ENCODE results near the gene THOC5.

The THOC5 gene

GRCh38 chr22:29580200-29580810 is 26.7 kb upstream of the THOC5 start:
- peak overlapping the region; percentile 58 for H2BK5ac ChIP-seq (ENCODE audit: low read length)
- H3K4me2 ChIP-seq (ENCODE audit: low read length) = peak overlapping the region; percentile 82
- peak overlapping the region; percentile 60 for H3K4ac ChIP-seq (ENCODE audit: low read depth, low read length)
- peak overlapping the region; percentile 48 for H3K4me3 ChIP-seq (ENCODE audit: low read length)
- peaks cover 4% of the 10 kb centered on the region for H3K79me1 ChIP-seq (ENCODE audit: low read length)
- peak; percentile 29 for DNase-seq
- H3K79me2 ChIP-seq (ENCODE audit: control insufficient read depth, insufficient read depth, low read length) = peaks cover 8% of the 10 kb centered on the region
- H2BK15ac ChIP-seq (replicated peaks; ENCODE audit: low read depth) = no peak overlapping the region
- WGBS (ENCODE audit: extremely low coverage, insufficient coverage, low lambda C conversion rate) = no CpG with 5 or more reads among the region's 8 CpGs
- no peaks in the 10 kb centered on the region for H3K36me3 ChIP-seq (ENCODE audit: control insufficient read depth, insufficient read depth, low read length)
- H4K5ac ChIP-seq (ENCODE audit: low read length) = no peak overlapping the region
- H2BK120ac ChIP-seq (ENCODE audit: low read depth, low read length) = no peak overlapping the region
- H3K27me3 ChIP-seq (ENCODE audit: insufficient read depth, low read length, poor library complexity) = no peaks in the 10 kb centered on the region
- H3K9ac ChIP-seq (ENCODE audit: low read length) = peak overlapping the region; percentile 79
- H3K56ac ChIP-seq (ENCODE audit: low read length) = peak overlapping the region; percentile 93
- no peak overlapping the region for H3K27ac ChIP-seq (ENCODE audit: low read depth, low read length)
- peak overlapping the region; percentile 52 for H2AK5ac ChIP-seq (ENCODE audit: low read length)
- peaks cover 5% of the 10 kb centered on the region for H3K4me1 ChIP-seq (ENCODE audit: control insufficient read depth, low read depth, low read length)
- H3K23ac ChIP-seq (ENCODE audit: low read length) = no peak overlapping the region
- no peak overlapping the region for H4K8ac ChIP-seq (ENCODE audit: low read depth, low read length)
- H3K18ac ChIP-seq (ENCODE audit: low read length) = peak overlapping the region; percentile 43

GRCh38 chr22:29578462-29579200 is 25.1 kb upstream of the THOC5 start:
- WGBS (ENCODE audit: extremely low coverage, insufficient coverage, low lambda C conversion rate) = no CpG with 5 or more reads among the region's 10 CpGs
- Histone ChIP-seq H2BK15ac (replicated peaks; ENCODE audit: low read depth) (no peak overlapping the region), H2BK5ac (ENCODE audit: low read length) (no peak overlapping the region), H3K4me3 (ENCODE audit: low read length) (no peak overlapping the region), H2BK120ac (ENCODE audit: low read depth, low read length) (no peak overlapping the region), H3K79me2 (ENCODE audit: control insufficient read depth, insufficient read depth, low read length) (peaks cover 8% of the 10 kb centered on the region), H3K56ac (ENCODE audit: low read length) (no peak overlapping the region), H4K5ac (ENCODE audit: low read length) (no peak overlapping the region), H3K4ac (ENCODE audit: low read depth, low read length) (no peak overlapping the region), H3K27me3 (ENCODE audit: insufficient read depth, low read length, poor library complexity) (no peaks in the 10 kb centered on the region), H3K23ac (ENCODE audit: low read length) (no peak overlapping the region), H3K27ac (ENCODE audit: low read depth, low read length) (no peak overlapping the region), H2AK5ac (ENCODE audit: low read length) (no peak overlapping the region), H3K79me1 (ENCODE audit: low read length) (peaks cover 4% of the 10 kb centered on the region), H3K18ac (ENCODE audit: low read length) (no peak overlapping the region), H3K4me2 (ENCODE audit: low read length) (no peak overlapping the region), H3K4me1 (ENCODE audit: control insufficient read depth, low read depth, low read length) (peaks cover 5% of the 10 kb centered on the region), H3K9ac (ENCODE audit: low read length) (no peak overlapping the region), H4K8ac (ENCODE audit: low read depth, low read length) (no peak overlapping the region), H3K36me3 (ENCODE audit: control insufficient read depth, insufficient read depth, low read length) (no peaks in the 10 kb centered on the region)
- no peak for DNase-seq

- Histone ChIP-seq H2AK5ac (ENCODE audit: low read length) (no peak overlapping the region), H3K9ac (ENCODE audit: low read length) (no peak overlapping the region), H3K79me1 (ENCODE audit: low read length) (peaks cover 4% of the 10 kb centered on the region), H3K4me3 (ENCODE audit: low read length) (no peak overlapping the region), H3K56ac (ENCODE audit: low read length) (no peak overlapping the region), H3K27me3 (ENCODE audit: insufficient read depth, low read length, poor library complexity) (no peaks in the 10 kb centered on the region), H3K4ac (ENCODE audit: low read depth, low read length) (no peak overlapping the region), H2BK15ac (replicated peaks; ENCODE audit: low read depth) (no peak overlapping the region), H3K18ac (ENCODE audit: low read length) (no peak overlapping the region), H3K36me3 (ENCODE audit: control insufficient read depth, insufficient read depth, low read length) (no peaks in the 10 kb centered on the region), H2BK5ac (ENCODE audit: low read length) (no peak overlapping the region), H2BK120ac (ENCODE audit: low read depth, low read length) (no peak overlapping the region), H3K4me2 (ENCODE audit: low read length) (no peak overlapping the region), H3K23ac (ENCODE audit: low read length) (no peak overlapping the region), H4K8ac (ENCODE audit: low read depth, low read length) (no peak overlapping the region), H3K4me1 (ENCODE audit: control insufficient read depth, low read depth, low read length) (peaks cover 3% of the 10 kb centered on the region), H3K27ac (ENCODE audit: low read depth, low read length) (no peak overlapping the region), H3K79me2 (ENCODE audit: control insufficient read depth, insufficient read depth, low read length) (peaks cover 4% of the 10 kb centered on the region), H4K5ac (ENCODE audit: low read length) (no peak overlapping the region)
- DNase-seq = no peak
- WGBS (ENCODE audit: extremely low coverage, insufficient coverage, low lambda C conversion rate) = no CpG with 5 or more reads among the region's 7 CpGs
Measured at GRCh38 chr22:29574762-29575450, 21.3 kb upstream of the THOC5 start.

- H3K18ac ChIP-seq (ENCODE audit: low read length) = no peak overlapping the region
- no peak overlapping the region for H4K8ac ChIP-seq (ENCODE audit: low read depth, low read length)
- H3K4me2 ChIP-seq (ENCODE audit: low read length) = no peak overlapping the region
- no peak overlapping the region for H2BK5ac ChIP-seq (ENCODE audit: low read length)
- H3K23ac ChIP-seq (ENCODE audit: low read length) = no peak overlapping the region
- DNase-seq = no peak
- H3K79me1 ChIP-seq (ENCODE audit: low read length) = no peaks in the 10 kb centered on the region
- no peaks in the 10 kb centered on the region for H3K4me1 ChIP-seq (ENCODE audit: control insufficient read depth, low read depth, low read length)
- WGBS (ENCODE audit: extremely low coverage, insufficient coverage, low lambda C conversion rate) = no CpG with 5 or more reads among the region's 2 CpGs
- H3K27ac ChIP-seq (ENCODE audit: low read depth, low read length) = no peak overlapping the region
- no peak overlapping the region for H2AK5ac ChIP-seq (ENCODE audit: low read length)
- no peak overlapping the region for H3K4ac ChIP-seq (ENCODE audit: low read depth, low read length)
- no peaks in the 10 kb centered on the region for H3K27me3 ChIP-seq (ENCODE audit: insufficient read depth, low read length, poor library complexity)
- H2BK120ac ChIP-seq (ENCODE audit: low read depth, low read length) = no peak overlapping the region
- no peak overlapping the region for H4K5ac ChIP-seq (ENCODE audit: low read length)
- no peak overlapping the region for H2BK15ac ChIP-seq (replicated peaks; ENCODE audit: low read depth)
- no peak overlapping the region for H3K9ac ChIP-seq (ENCODE audit: low read length)
- H3K56ac ChIP-seq (ENCODE audit: low read length) = no peak overlapping the region
- H3K79me2 ChIP-seq (ENCODE audit: control insufficient read depth, insufficient read depth, low read length) = no peaks in the 10 kb centered on the region
- peaks cover 2% of the 10 kb centered on the region for H3K36me3 ChIP-seq (ENCODE audit: control insufficient read depth, insufficient read depth, low read length)
- no peak overlapping the region for H3K4me3 ChIP-seq (ENCODE audit: low read length)
Measured at GRCh38 chr22:29570912-29571549, 17.5 kb upstream of the THOC5 start.

GRCh38 chr22:29570456-29570855 is 16.9 kb upstream of the THOC5 start:
- H3K4me3 ChIP-seq (ENCODE audit: low read length) = no peak overlapping the region
- H3K4me1 ChIP-seq (ENCODE audit: control insufficient read depth, low read depth, low read length) = no peaks in the 10 kb centered on the region
- H3K27me3 ChIP-seq (ENCODE audit: insufficient read depth, low read length, poor library complexity) = no peaks in the 10 kb centered on the region
- H3K23ac ChIP-seq (ENCODE audit: low read length) = no peak overlapping the region
- H3K4me2 ChIP-seq (ENCODE audit: low read length) = no peak overlapping the region
- no peak overlapping the region for H3K27ac ChIP-seq (ENCODE audit: low read depth, low read length)
- no peak overlapping the region for H2BK120ac ChIP-seq (ENCODE audit: low read depth, low read length)
- no peak for DNase-seq
- no peak overlapping the region for H4K5ac ChIP-seq (ENCODE audit: low read length)
- H3K4ac ChIP-seq (ENCODE audit: low read depth, low read length) = no peak overlapping the region
- no peak overlapping the region for H4K8ac ChIP-seq (ENCODE audit: low read depth, low read length)
- no peak overlapping the region for H2AK5ac ChIP-seq (ENCODE audit: low read length)
- H3K56ac ChIP-seq (ENCODE audit: low read length) = no peak overlapping the region
- no peak overlapping the region for H3K9ac ChIP-seq (ENCODE audit: low read length)
- H2BK5ac ChIP-seq (ENCODE audit: low read length) = no peak overlapping the region
- WGBS (ENCODE audit: extremely low coverage, insufficient coverage, low lambda C conversion rate) = no CpG with 5 or more reads among the region's 7 CpGs
- no peak overlapping the region for H3K18ac ChIP-seq (ENCODE audit: low read length)
- peaks cover 2% of the 10 kb centered on the region for H3K36me3 ChIP-seq (ENCODE audit: control insufficient read depth, insufficient read depth, low read length)
- no peaks in the 10 kb centered on the region for H3K79me2 ChIP-seq (ENCODE audit: control insufficient read depth, insufficient read depth, low read length)
- no peaks in the 10 kb centered on the region for H3K79me1 ChIP-seq (ENCODE audit: low read length)
- H2BK15ac ChIP-seq (replicated peaks; ENCODE audit: low read depth) = no peak overlapping the region

Data from mesendoderm (in vitro differentiated cells).